SHP77 (cell line): ENCODE results near the gene ADAP1.
"Not testable (repeated sequence)": the region's sequence is repeated elsewhere in the genome, so short reads cannot be mapped to it uniquely, and the experiment has no call there.

Experiments used
- DNase-seq, 2 experiments: peaks; one replicate each; lab custom pipeline; 2025; lab: John Stamatoyannopoulos, UW

ADAP1 gene

GRCh38 chr7:880450-880849, 74.0 kb downstream of the ADAP1 start:
- no peak for DNase-seq

GRCh38 chr7:879706-880105, 74.8 kb downstream of the ADAP1 start:
- no peak for DNase-seq

GRCh38 chr7:879093-879492, 75.4 kb downstream of the ADAP1 start:
- no peak for DNase-seq

- DNase-seq = peak in 1 of 2 experiments; percentile 37
These were observed 76.9 kb downstream of the ADAP1 start for GRCh38 chr7:877312-878232.

- peak in 1 of 2 experiments; percentile 73 for DNase-seq
These were observed 77.5 kb downstream of the ADAP1 start for GRCh38 chr7:876972-877311.

DNA sequence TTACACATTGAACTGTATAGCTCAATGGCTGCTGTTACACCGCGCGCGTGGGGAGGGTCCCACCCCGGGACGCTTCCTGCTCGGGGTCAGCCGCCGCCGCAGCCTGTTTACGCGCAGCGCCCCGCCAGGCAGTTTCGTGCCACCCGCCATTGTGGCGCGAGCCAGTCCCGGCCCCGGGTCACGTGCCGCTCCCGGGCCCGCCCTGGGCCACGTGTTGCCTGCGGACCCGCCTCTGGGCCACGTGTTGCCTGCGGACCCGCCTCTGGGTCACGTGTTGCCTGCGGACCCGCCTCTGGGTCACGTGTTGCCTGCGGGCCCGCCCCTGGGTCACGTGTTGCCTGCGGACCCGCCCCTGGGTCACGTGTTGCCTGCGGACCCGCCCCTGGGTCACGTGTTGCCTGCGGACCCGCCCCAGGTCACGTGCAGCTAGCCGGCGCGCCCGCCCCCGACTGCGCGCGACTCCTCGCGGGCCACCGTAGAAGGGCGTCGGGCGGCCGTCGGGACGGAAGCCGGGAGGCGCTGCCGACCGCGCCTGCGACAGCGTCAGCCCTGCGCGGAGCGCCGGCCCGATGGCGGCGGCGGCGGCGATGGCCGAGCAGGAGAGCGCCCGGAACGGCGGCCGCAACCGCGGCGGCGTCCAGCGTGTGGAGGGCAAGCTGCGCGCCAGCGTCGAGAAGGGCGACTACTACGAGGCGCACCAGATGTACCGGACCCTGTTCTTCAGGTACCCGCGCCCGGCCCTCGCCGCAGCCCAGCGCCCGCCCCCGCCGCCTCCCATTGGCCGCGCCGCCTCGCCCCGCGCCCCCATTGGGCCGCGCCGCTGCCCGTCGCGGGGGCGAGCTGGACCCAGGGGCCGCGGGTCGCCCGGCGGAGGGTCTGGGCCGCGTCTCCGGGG, 78.2 kb downstream of the ADAP1 start, which contains the start of gene GET4:
TSS of gene GET4 (plus strand) at position 478 of the 895 bp plus-strand sequence. CDS start at position 570, 92 bp downstream.
- DNase-seq = peak; percentile 98 to 99

DNA sequence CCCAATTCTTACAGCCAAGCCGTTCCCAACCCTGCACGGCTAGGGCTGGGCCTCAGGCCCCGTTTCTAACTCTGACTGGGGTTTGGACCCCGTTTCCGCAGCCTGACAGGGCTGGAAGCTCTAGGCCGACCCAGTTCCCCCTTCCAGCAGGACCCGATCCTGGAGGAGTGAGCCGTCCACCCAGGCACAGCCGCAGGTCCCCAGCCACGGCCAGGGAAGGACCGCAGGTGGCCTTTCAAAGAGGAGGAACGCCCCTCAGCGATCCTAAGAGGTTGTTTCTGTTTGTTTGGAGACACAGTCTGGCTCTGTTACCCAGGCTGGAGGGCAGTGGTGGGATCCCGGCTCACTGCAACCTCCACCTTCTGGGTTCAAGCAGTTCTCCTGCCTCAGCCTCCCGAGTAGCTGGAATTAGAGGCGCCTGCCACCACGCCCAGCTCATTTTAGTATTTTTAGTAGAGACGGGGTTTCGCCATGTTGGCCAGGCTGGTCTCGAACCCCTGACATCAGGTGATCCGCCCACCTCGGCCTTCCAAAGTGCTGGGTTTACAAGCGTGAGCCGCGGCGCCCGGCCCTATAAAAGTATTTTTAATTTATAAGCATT, 78.9 kb downstream of the ADAP1 start:
- DNase-seq = no peak

DNA sequence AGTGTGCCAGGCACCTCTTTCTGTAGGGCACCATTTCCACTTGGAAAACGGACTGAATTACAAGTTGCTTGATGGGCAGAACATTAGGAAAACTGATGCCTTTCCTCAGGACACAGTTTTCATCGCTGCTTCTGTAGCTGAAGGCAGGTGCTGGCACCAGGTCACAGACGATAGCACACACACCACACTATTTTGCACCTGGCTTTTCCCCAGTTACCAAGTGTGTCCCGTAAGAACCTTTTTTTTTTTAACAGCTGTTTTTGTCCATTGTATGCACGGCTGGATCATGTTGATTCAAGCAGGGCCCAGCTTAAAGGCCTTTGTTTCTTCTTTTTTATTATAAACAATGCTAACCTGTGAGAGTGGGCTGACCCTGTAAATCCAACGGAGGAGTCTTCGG, 79.4 kb downstream of the ADAP1 start:
- peak; percentile 37 to 67 for DNase-seq

GRCh38 chr7:874031-874749, 80.3 kb downstream of the ADAP1 start:
- no peak for DNase-seq

- DNase-seq = peak; percentile 87 to 91
These were observed 81.0 kb downstream of the ADAP1 start for GRCh38 chr7:873367-874002.

DNA sequence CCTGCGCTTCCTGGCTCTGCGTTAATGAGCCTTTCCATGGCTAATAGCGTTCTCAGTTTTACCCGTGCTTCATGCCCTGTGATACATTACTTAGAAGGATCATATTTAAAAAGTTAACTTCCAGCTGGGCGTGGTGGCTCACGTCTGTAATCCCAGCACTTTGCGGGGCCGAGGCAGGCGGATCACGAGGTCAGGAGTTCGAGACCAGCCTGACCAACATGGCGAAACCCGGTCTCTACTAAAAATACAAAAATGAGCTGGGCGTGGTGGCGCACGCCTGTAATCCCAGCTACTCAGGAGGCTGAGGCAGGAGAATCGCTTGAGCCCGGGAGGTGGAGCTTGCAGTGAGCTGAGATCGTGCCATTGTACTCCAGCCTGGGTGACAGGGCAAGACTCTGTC, 81.8 kb downstream of the ADAP1 start:
- not testable (repeated sequence) for DNase-seq

- DNase-seq = no peak
These were observed 82.5 kb downstream of the ADAP1 start for GRCh38 chr7:871900-872537.

- DNase-seq = no peak
These were observed 85.1 kb downstream of the ADAP1 start for GRCh38 chr7:869348-869747.

DNA sequence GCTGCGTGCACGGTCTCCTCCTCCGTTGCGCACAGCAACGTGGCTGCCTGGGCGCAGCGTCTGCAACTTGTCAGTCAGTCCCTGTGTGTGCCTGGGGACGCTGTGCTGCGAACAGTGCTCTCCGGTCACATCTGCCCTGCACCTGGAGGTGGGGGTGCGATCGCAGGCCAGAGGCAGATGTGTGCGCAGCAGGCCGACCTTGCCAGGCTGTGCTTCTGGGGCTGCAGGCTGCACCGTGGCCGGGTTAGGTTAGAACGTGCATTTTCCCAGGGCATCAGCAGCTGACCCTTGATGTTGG, 86.3 kb downstream of the ADAP1 start:
- DNase-seq = no peak

- DNase-seq = no peak
These were observed 86.9 kb downstream of the ADAP1 start for GRCh38 chr7:867406-868188.

DNA sequence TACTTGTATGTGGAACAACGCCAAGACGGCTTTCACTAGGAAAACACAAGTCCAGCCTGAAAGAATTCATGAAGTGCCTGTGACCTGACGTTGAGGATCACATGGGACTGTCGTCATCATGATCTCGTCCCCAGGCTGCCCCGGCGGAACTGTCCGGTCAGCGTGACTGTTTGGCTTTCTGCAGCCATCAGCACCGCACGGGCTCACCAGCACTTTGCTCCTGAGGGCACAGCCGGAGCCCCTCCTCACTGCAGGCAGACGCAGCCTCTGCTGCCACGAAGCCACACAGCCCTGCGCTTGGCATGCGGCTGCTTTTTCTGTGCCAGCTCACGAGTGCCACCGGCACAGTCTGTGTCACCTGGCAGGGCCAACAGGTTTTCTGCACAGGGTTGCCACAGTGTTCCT, 87.5 kb downstream of the ADAP1 start:
- no peak for DNase-seq

DNA sequence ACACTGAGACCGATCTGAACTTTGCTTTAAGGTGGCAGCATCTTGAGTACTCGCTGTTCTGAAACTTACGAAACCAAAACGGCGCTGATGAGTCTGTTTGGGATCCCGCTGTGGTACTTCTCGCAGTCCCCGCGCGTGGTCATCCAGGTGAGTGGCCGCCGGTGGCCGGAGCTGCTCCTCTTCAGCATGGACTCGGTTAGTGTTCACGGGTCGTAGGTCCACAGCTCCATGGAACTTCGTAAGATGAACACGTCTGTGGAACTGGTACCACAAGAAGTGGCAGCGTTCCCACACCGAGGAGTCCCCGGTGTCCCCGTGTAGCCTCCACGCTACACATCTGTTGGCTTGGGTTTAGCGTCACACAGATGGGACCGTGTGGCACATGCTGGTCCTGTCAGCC, 88.6 kb downstream of the ADAP1 start:
- DNase-seq = no peak

DNA sequence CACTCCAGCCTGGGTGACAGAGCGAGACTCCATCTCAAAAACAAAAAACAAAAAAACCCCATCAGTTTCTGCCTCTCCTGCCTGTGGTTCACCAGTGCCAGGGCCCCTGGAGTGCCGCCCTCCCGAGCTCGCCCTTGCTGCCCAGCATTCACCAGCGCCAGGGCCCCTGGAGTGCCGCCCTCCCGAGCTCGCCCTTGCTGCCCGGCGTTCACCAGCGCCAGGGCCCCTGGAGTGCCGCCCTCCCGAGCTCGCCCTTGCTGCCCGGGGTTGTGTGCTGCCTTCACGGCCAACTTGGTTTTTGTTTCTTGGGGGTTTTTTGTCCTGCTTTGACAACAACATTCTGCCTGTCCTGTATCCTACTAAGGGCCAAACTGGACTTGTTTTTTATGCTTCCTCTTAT, 91.4 kb downstream of the ADAP1 start:
- DNase-seq = no peak

- no peak for DNase-seq
These were observed 92.3 kb downstream of the ADAP1 start for GRCh38 chr7:862157-862556.

DNA sequence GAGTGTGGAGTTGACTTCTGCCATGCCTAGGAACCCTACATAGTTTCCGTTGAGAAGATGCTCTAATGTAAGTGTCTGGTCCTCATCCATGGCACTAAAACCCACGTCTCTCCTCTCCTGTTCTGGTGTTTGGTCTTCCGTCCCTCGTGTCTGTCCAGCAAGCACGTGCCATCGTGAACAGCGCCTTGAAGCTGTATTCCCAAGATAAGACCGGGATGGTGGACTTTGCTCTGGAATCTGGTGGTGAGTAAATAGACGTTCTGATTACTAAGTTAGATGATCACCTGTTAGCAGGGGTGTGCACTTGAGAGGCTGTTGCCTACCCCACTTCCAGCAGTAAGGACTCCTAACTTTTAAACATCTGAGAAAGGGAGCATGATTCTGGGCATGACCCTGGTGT, 93.3 kb downstream of the ADAP1 start:
- no peak for DNase-seq
